Measurements from ENCODE around the gene MKRN2. TPM values are rescaled to one million over a fixed set of nuclear protein-coding genes. Genes with fewer than 3 reads are reported as not detected.
A peak's percentile ranks its signal among the peaks of the same experiment; 100 is the strongest.

MKRN2 gene
- polyA plus RNA-seq, 3 donors: 18.2 to 30.9 (median 29.6) TPM

DNA sequence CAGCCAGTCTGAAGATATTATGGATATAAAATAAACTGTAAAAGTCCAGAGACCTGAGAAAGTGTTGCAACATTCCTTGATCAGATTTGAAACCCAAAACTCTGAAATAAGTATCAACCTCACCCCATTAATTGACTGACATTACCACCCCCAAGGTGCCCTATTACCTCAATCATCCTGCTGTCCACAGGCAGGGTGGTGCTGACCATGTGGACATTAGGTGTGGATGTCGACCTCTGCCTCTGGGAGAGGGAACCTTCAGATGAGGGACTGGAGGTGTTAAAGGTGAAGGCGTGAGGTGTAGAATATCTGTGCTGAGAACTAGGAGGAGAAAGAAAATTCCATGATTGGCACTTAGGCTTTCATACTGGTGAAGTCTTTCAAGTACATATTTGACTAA is 47.1 kb downstream of the MKRN2 start:
- intact Hi-C loops (cut with micrococcal nuclease): no loop called here
- no peak overlapping the region for H3K9ac ChIP-seq (ENCODE audit: insufficient read depth, low read length, poor library complexity, severe bottlenecking)
- H4K20me1 ChIP-seq (ENCODE audit: insufficient read depth, low read length): peaks cover 77% of the 10 kb centered on the region
- peaks cover 0 to 1% (median 0%) of the 10 kb centered on the region in 7 donors for H3K9me3 Mint-ChIP-seq
- H3K36me3 Mint-ChIP-seq: peaks cover 82 to 88% of the 10 kb centered on the region in 2 donors
- no peak overlapping the region for H3K27ac ChIP-seq (ENCODE audit: low read depth in 1 of 2, low read length in 2 of 2)
- no peaks in the 10 kb centered on the region for H3K4me1 ChIP-seq (ENCODE audit: control insufficient read depth in 1 of 2, insufficient read depth in 2 of 2, low read length in 2 of 2)
- no peaks in the 10 kb centered on the region for H3K27me3 Mint-ChIP-seq (ENCODE audit: low read depth in 3 of 3)
- H2AFZ ChIP-seq (ENCODE audit: insufficient read depth, low read depth, low read length, poor library complexity, severe bottlenecking): no peak overlapping the region
- no peak overlapping the region for H3K4me2 ChIP-seq (replicated peaks; ENCODE audit: extremely low read depth, low read length, poor library complexity, severe bottlenecking)
- peaks cover 94 to 100% of the 10 kb centered on the region in 2 donors for H3K36me3 ChIP-seq (replicated peaks in 1 of 2; ENCODE audit: control insufficient read depth in 1 of 2, insufficient read depth in 2 of 2, low read length in 2 of 2)
- 93% methylated on average over 2 of the region's 2 CpGs for WGBS (ENCODE audit: insufficient coverage)
- no peaks in the 10 kb centered on the region for H3K9me3 ChIP-seq (replicated peaks in 1 of 2; ENCODE audit: control insufficient read depth in 1 of 2, insufficient read depth in 1 of 2, low read length in 2 of 2)
- peak overlapping the region in 2 of 7 donors; percentile 32 to 54 for H3K27ac Mint-ChIP-seq
- TF ChIP-seq, protein P1, sequence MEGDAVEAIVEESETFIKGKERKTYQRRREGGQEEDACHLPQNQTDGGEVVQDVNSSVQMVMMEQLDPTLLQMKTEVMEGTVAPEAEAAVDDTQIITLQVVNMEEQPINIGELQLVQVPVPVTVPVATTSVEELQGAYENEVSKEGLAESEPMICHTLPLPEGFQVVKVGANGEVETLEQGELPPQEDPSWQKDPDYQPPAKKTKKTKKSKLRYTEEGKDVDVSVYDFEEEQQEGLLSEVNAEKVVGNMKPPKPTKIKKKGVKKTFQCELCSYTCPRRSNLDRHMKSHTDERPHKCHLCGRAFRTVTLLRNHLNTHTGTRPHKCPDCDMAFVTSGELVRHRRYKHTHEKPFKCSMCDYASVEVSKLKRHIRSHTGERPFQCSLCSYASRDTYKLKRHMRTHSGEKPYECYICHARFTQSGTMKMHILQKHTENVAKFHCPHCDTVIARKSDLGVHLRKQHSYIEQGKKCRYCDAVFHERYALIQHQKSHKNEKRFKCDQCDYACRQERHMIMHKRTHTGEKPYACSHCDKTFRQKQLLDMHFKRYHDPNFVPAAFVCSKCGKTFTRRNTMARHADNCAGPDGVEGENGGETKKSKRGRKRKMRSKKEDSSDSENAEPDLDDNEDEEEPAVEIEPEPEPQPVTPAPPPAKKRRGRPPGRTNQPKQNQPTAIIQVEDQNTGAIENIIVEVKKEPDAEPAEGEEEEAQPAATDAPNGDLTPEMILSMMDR (IDR thresholded peaks at IDR 0.05): no peak
- H3K4me3 Mint-ChIP-seq: no peak overlapping the region
- no peaks in the 10 kb centered on the region for H3K27me3 ChIP-seq (ENCODE audit: control insufficient read depth in 2 of 2, insufficient read depth in 2 of 2, low read length in 2 of 2)
- H3K4me1 Mint-ChIP-seq: no peaks in the 10 kb centered on the region
- no peak for DNase-seq
- peaks cover 22% of the 10 kb centered on the region for H3K79me2 ChIP-seq (ENCODE audit: insufficient read depth, low read length)
- no peak overlapping the region for H3K4me3 ChIP-seq (replicated peaks in 1 of 3; ENCODE audit: low read depth in 2 of 3, low read length in 3 of 3)

GRCh38 chr3:12608376-12608775 is 51.5 kb downstream of the MKRN2 start:
- Histone ChIP-seq H3K36me3 (replicated peaks in 1 of 2; ENCODE audit: control insufficient read depth in 1 of 2, insufficient read depth in 2 of 2, low read length in 2 of 2) (peaks cover 83 to 96% of the 10 kb centered on the region in 2 donors), H3K27me3 (ENCODE audit: control insufficient read depth in 2 of 2, insufficient read depth in 2 of 2, low read length in 2 of 2) (no peaks in the 10 kb centered on the region), H3K9ac (ENCODE audit: insufficient read depth, low read length, poor library complexity, severe bottlenecking) (no peak overlapping the region), H3K4me1 (ENCODE audit: control insufficient read depth in 1 of 2, insufficient read depth in 2 of 2, low read length in 2 of 2) (no peaks in the 10 kb centered on the region), H3K9me3 (replicated peaks in 1 of 2; ENCODE audit: control insufficient read depth in 1 of 2, insufficient read depth in 1 of 2, low read length in 2 of 2) (no peaks in the 10 kb centered on the region), H3K4me3 (replicated peaks in 1 of 3; ENCODE audit: low read depth in 2 of 3, low read length in 3 of 3) (no peak overlapping the region), H2AFZ (ENCODE audit: insufficient read depth, low read depth, low read length, poor library complexity, severe bottlenecking) (no peak overlapping the region), H3K4me2 (replicated peaks; ENCODE audit: extremely low read depth, low read length, poor library complexity, severe bottlenecking) (no peak overlapping the region), H4K20me1 (ENCODE audit: insufficient read depth, low read length) (peaks cover 82% of the 10 kb centered on the region), H3K79me2 (ENCODE audit: insufficient read depth, low read length) (peaks cover 46% of the 10 kb centered on the region), H3K27ac (ENCODE audit: low read depth in 1 of 2, low read length in 2 of 2) (no peak overlapping the region)
- H3K9me3 Mint-ChIP-seq: peaks cover 0 to 1% (median 0%) of the 10 kb centered on the region in 7 donors
- TF ChIP-seq, protein P1 (IDR thresholded peaks at IDR 0.05): no peak
- H3K36me3 Mint-ChIP-seq: peaks cover 66 to 79% of the 10 kb centered on the region in 2 donors
- no CpG with 5 or more reads among the region's 1 CpG for WGBS (ENCODE audit: insufficient coverage)
- no peaks in the 10 kb centered on the region for H3K27me3 Mint-ChIP-seq (ENCODE audit: low read depth in 3 of 3)
- no peak for DNase-seq
- H3K27ac Mint-ChIP-seq: no peak overlapping the region
- no peak overlapping the region for H3K4me3 Mint-ChIP-seq
- H3K4me1 Mint-ChIP-seq: no peaks in the 10 kb centered on the region
- intact Hi-C loops (cut with micrococcal nuclease): no loop called here
